ENCODE data around the gene ABLIM1.

DNA sequence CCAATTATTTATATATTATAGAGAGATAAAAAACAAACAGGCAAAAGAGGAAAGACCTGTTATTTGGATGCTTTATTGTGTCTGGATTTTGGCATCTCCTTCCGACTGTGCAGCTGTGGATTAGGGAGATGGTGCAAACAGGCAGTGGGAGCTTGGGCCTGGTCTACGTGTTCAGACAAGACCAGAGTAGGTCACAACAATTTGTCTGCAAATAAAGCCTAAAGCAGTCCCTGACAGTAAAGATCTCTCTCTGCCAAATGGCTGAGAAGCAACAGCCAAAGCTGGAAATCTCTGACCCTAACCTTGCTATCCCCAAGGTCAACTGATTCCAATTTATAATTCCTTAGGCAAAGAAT lies 82.0 kb downstream of the ABLIM1 start:
- TF ChIP-seq, protein P1, sequence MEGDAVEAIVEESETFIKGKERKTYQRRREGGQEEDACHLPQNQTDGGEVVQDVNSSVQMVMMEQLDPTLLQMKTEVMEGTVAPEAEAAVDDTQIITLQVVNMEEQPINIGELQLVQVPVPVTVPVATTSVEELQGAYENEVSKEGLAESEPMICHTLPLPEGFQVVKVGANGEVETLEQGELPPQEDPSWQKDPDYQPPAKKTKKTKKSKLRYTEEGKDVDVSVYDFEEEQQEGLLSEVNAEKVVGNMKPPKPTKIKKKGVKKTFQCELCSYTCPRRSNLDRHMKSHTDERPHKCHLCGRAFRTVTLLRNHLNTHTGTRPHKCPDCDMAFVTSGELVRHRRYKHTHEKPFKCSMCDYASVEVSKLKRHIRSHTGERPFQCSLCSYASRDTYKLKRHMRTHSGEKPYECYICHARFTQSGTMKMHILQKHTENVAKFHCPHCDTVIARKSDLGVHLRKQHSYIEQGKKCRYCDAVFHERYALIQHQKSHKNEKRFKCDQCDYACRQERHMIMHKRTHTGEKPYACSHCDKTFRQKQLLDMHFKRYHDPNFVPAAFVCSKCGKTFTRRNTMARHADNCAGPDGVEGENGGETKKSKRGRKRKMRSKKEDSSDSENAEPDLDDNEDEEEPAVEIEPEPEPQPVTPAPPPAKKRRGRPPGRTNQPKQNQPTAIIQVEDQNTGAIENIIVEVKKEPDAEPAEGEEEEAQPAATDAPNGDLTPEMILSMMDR (IDR thresholded peaks at IDR 0.05), result no peak
- no peak for TF ChIP-seq ZFX (IDR thresholded peaks at IDR 0.05; ENCODE audit: borderline replicate concordance)

Measured in 22Rv1 (cell line).